ENCODE results near the gene SLC25A33. TPM values are rescaled to one million over a fixed set of nuclear protein-coding genes. Genes with fewer than 3 reads are reported as not detected.

Gene SLC25A33
- polyA plus RNA-seq, 1 donor (not counting 4 experiments of a cell fraction or from before 2014, with no cell fraction given), result 4.5 TPM

DNA sequence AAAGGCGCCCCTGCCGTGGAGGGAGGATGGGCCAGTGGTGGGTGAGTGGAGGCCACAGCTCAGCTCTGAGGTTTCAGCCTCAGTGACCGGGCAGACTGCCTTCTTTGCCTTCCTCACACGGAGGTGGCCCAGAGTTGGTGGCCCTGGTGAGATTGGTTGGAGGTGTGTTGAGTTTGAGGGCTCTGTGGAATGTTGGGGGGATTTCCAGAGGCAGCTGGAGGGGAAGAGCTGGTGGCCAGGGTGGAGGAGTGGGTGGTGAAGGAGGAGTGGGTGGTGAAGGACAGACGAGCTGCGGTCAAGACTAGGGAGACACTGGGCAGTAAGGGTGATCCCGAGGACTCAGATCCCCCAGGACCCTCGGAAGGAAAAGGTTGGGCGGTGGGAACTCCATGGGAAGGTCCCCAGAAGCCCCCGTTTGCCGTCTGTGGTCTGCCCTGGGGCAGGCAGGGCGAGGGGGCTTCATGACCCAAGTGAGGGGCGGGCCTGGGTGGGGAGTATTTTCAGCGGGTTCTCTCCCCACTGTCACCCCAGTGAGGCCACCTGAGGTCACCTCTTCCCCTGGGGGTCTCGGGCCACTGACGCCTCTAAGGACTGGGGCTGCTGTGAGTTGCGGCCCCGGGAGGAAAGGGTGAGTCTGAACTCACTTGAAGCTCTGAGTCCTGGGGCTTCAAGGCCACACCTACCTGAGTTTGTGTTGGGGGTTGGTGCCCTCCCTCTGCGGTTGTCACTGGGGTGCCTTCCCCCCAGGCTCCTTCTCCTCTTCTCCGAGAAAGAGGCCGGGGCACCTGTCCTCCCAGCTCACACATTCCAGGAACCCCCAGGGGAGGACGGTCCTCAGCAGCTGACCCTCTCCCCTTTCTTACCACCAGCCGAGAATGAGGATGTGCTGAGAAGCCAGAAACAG lies 89.5 kb downstream of the SLC25A33 start:
- Histone ChIP-seq H4K20me1 (ENCODE audit: control insufficient read depth, extremely low read depth, insufficient read depth, low read length) (no peaks in the 10 kb centered on the region), H3K27ac (ENCODE audit: control insufficient read depth, insufficient read depth, low read length) (no peak overlapping the region), H2AFZ (ENCODE audit: control insufficient read depth, low read length) (no peak overlapping the region), H3K79me2 (ENCODE audit: control insufficient read depth, insufficient read depth, low read length) (no peaks in the 10 kb centered on the region), H3K4me3 (ENCODE audit: control insufficient read depth in 2 of 3, extremely low read depth in 1 of 3, insufficient read depth in 2 of 3, low read depth in 1 of 3, low read length in 3 of 3) (no peak overlapping the region), H3K9ac (ENCODE audit: control insufficient read depth, extremely low read depth, insufficient read depth, low read length) (no peak overlapping the region), H3K4me1 (ENCODE audit: control insufficient read depth, extremely low read depth, insufficient read depth, low read length) (peaks cover 11% of the 10 kb centered on the region), H3K9me3 (ENCODE audit: control insufficient read depth, low read depth, low read length) (no peaks in the 10 kb centered on the region), H3K27me3 (ENCODE audit: control insufficient read depth, extremely low read depth, insufficient read depth, low read length) (peaks cover 5% of the 10 kb centered on the region), H3K4me2 (ENCODE audit: control insufficient read depth, extremely low read depth, insufficient read depth, low read depth, low read length) (no peak overlapping the region), H3K36me3 (ENCODE audit: control insufficient read depth in 2 of 2, extremely low read depth in 1 of 2, insufficient read depth in 2 of 2, low read length in 2 of 2) (no peaks in the 10 kb centered on the region), H3K9me1 (ENCODE audit: control insufficient read depth, extremely low read depth, insufficient read depth, low read length) (no peaks in the 10 kb centered on the region)
- TF ChIP-seq EZH2 (IDR thresholded peaks at IDR 0.05; ENCODE audit: low read length), result no peak
- TF ChIP-seq, protein P1, sequence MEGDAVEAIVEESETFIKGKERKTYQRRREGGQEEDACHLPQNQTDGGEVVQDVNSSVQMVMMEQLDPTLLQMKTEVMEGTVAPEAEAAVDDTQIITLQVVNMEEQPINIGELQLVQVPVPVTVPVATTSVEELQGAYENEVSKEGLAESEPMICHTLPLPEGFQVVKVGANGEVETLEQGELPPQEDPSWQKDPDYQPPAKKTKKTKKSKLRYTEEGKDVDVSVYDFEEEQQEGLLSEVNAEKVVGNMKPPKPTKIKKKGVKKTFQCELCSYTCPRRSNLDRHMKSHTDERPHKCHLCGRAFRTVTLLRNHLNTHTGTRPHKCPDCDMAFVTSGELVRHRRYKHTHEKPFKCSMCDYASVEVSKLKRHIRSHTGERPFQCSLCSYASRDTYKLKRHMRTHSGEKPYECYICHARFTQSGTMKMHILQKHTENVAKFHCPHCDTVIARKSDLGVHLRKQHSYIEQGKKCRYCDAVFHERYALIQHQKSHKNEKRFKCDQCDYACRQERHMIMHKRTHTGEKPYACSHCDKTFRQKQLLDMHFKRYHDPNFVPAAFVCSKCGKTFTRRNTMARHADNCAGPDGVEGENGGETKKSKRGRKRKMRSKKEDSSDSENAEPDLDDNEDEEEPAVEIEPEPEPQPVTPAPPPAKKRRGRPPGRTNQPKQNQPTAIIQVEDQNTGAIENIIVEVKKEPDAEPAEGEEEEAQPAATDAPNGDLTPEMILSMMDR (optimal IDR thresholded peaks at IDR 0.05 in 1 of 3, IDR thresholded peaks at IDR 0.05 in 1 of 3, conservative IDR thresholded peaks at IDR 0.05 in 1 of 3; ENCODE audit: extremely low read depth in 1 of 3, insufficient read depth in 2 of 3, low read length in 3 of 3), result no peak
- dilution Hi-C loops (cut with MboI; ENCODE audit: extremely low pct_ligation_motif_present, low sequenced_read_pairs), result no loop called here
- DNase-seq (ENCODE audit: low read depth, low spot score), result no peak
- FAIRE-seq, result no peak

DNA sequence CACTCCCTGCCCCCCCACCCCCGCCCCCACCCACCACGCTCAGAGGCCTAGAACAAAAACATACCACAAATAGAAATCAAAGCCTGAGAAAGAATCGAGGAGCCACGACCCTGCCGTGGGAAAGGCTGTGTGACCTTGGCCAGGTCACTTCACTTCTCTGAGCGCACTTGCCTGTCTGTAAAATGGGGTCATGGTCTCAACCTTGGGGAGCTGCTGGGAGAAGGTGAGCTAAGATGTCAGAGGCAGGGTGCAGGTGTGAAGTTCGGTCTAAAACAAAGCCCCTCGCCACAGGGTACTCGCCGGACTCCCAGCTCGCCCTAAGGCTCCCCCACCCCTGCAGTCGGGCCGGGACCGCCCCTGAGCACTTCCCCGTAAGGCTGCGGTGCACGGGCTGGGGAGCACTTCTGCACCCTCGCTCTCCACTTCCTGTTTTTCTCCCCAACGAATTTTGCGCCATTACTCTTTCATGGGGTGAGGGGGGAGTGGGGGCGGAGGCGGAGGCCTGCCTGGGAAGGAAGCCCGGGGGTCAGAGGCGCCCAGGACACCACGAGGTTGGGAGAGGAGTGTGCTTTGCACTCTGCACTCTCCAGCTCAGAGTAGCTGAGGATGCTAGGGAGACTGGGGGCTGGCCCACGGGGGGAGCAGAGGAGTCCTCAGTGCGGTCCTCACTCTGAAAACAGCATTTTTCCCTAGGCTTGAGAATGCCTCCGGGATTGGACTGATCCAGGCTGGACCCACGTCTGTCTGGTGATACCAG lies 90.4 kb downstream of the SLC25A33 start:
- dilution Hi-C loops (cut with MboI; ENCODE audit: extremely low pct_ligation_motif_present, low sequenced_read_pairs), result no loop called here
- Histone ChIP-seq H3K9me1 (ENCODE audit: control insufficient read depth, extremely low read depth, insufficient read depth, low read length) (no peaks in the 10 kb centered on the region), H3K4me2 (ENCODE audit: control insufficient read depth, extremely low read depth, insufficient read depth, low read depth, low read length) (no peak overlapping the region), H3K4me3 (ENCODE audit: control insufficient read depth in 2 of 3, extremely low read depth in 1 of 3, insufficient read depth in 2 of 3, low read depth in 1 of 3, low read length in 3 of 3) (no peak overlapping the region), H4K20me1 (ENCODE audit: control insufficient read depth, extremely low read depth, insufficient read depth, low read length) (no peaks in the 10 kb centered on the region), H3K9ac (ENCODE audit: control insufficient read depth, extremely low read depth, insufficient read depth, low read length) (no peak overlapping the region), H2AFZ (ENCODE audit: control insufficient read depth, low read length) (no peak overlapping the region), H3K27ac (ENCODE audit: control insufficient read depth, insufficient read depth, low read length) (no peak overlapping the region), H3K4me1 (ENCODE audit: control insufficient read depth, extremely low read depth, insufficient read depth, low read length) (peaks cover 11% of the 10 kb centered on the region), H3K27me3 (ENCODE audit: control insufficient read depth, extremely low read depth, insufficient read depth, low read length) (peaks cover 2% of the 10 kb centered on the region), H3K79me2 (ENCODE audit: control insufficient read depth, insufficient read depth, low read length) (no peaks in the 10 kb centered on the region), H3K36me3 (ENCODE audit: control insufficient read depth in 2 of 2, extremely low read depth in 1 of 2, insufficient read depth in 2 of 2, low read length in 2 of 2) (no peaks in the 10 kb centered on the region), H3K9me3 (ENCODE audit: control insufficient read depth, low read depth, low read length) (no peaks in the 10 kb centered on the region)
- DNase-seq (ENCODE audit: low read depth, low spot score) (no peak), FAIRE-seq (no peak)
- TF ChIP-seq, protein P1 (optimal IDR thresholded peaks at IDR 0.05 in 1 of 3, IDR thresholded peaks at IDR 0.05 in 1 of 3, conservative IDR thresholded peaks at IDR 0.05 in 1 of 3; ENCODE audit: extremely low read depth in 1 of 3, insufficient read depth in 2 of 3, low read length in 3 of 3), result no peak
- no peak for TF ChIP-seq EZH2 (IDR thresholded peaks at IDR 0.05; ENCODE audit: low read length)
